NCI-H510A (cell line): ENCODE results near the gene LIME1.

Experiments used
- DNase-seq: peaks from one replicate; lab custom pipeline; 2025; lab: John Stamatoyannopoulos, UW

The LIME1 gene

GRCh38 chr20:63750807-63751470, 14.5 kb downstream of the LIME1 start:
- no peak for DNase-seq

GRCh38 chr20:63751471-63752271, 15.2 kb downstream of the LIME1 start:
- no peak for DNase-seq

GRCh38 chr20:63752411-63753101, 16.1 kb downstream of the LIME1 start:
- no peak for DNase-seq

GRCh38 chr20:63753381-63753780, 16.9 kb downstream of the LIME1 start:
- no peak for DNase-seq

- no peak for DNase-seq
These were observed 17.5 kb downstream of the LIME1 start for GRCh38 chr20:63754008-63754407.

GRCh38 chr20:63755933-63756647, 19.6 kb downstream of the LIME1 start:
- DNase-seq, result no peak

- no peak for DNase-seq
These were observed 20.2 kb downstream of the LIME1 start for GRCh38 chr20:63756648-63756991.

- DNase-seq, result no peak
These were observed 21.7 kb downstream of the LIME1 start for GRCh38 chr20:63758152-63758551.

- DNase-seq, result no peak
These were observed 23.0 kb downstream of the LIME1 start for GRCh38 chr20:63759377-63759901.

GRCh38 chr20:63765082-63765873, 28.8 kb downstream of the LIME1 start:
- no peak for DNase-seq

- no peak for DNase-seq
These were observed 29.4 kb downstream of the LIME1 start for GRCh38 chr20:63765902-63766301.

- no peak for DNase-seq
These were observed 30.4 kb downstream of the LIME1 start for GRCh38 chr20:63766695-63767426.

GRCh38 chr20:63767456-63767855, 31.0 kb downstream of the LIME1 start:
- DNase-seq, result no peak

GRCh38 chr20:63767886-63768285, 31.4 kb downstream of the LIME1 start:
- no peak for DNase-seq

GRCh38 chr20:63768591-63769515, 32.4 kb downstream of the LIME1 start:
- DNase-seq, result no peak

- no peak for DNase-seq
These were observed 33.5 kb downstream of the LIME1 start for GRCh38 chr20:63769891-63770474.

GRCh38 chr20:63771046-63771707, 34.7 kb downstream of the LIME1 start:
- no peak for DNase-seq

- no peak for DNase-seq
These were observed 36.5 kb downstream of the LIME1 start for GRCh38 chr20:63772781-63773518.
